Esophagus squamous epithelium (tissue), 5 donors: ENCODE measurements around the gene IL2RG. TPM values are rescaled to one million over a fixed set of nuclear protein-coding genes. Genes with fewer than 3 reads are reported as not detected.

Experiments
- DNase-seq: peaks from one replicate; lab custom pipeline; 2025; lab: John Stamatoyannopoulos, UW
- H3K27ac ChIP-seq, 4 donors: fragments of 200-600 bp; sonication (generic); one replicate each; pipeline ENCODE4 v1.5.1; 2016 to 2019; ENCODE audit warnings: mild to moderate bottlenecking in 1 of 4
- H3K27me3 ChIP-seq, 4 donors: fragments of 200-600 bp; sonication (generic); 1 replicate in 3 of 4; 2 replicates in 1 of 4; pipeline versions ENCODE4 v1.5.1 to v1.6.0; 2017 to 2021; ENCODE audit warnings: antibody characterized with exemption in 1 of 4
- H3K36me3 ChIP-seq, 3 donors: fragments of 200-600 bp; sonication (generic); one replicate each; pipeline ENCODE4 v1.5.1; 2016 to 2019
- H3K4me1 ChIP-seq, 3 donors: fragments of 200-600 bp; sonication (generic); one replicate each; pipeline ENCODE4 v1.5.1; 2017 to 2019
- H3K4me3 ChIP-seq, 4 donors: fragments of 200-600 bp; sonication (generic); 1 replicate in 3 of 4; 2 replicates in 1 of 4; pipeline ENCODE4 v1.5.1; 2016 to 2019; ENCODE audit warnings: mild to moderate bottlenecking in 2 of 4, moderate library complexity in 1 of 4
- H3K9me3 ChIP-seq, 3 donors: fragments of 200-600 bp; sonication (generic); one replicate each; pipeline ENCODE4 v1.5.1; 2016 to 2019
- POLR2A ChIP-seq, 4 donors: fragments of 450-650 bp; IDR thresholded peaks; one replicate each; pipeline ENCODE4 v1.6.1; 2017; ENCODE audit warnings: antibody characterized with exemption in 4 of 4, mild to moderate bottlenecking in 4 of 4, moderate library complexity in 3 of 4
- WGBS, 2 donors: methylation state at CpG; one replicate each; pipeline ENCODE4 v1.1.5; 2018; 5-methylcytosine and 5-hydroxymethylcytosine counted together
- intact Hi-C: fragments of 100-400 bp; cut with DNase I; formaldehyde crosslinking; loops from one replicate; pipeline ENCODE4 v1.15.0; 2022
- total RNA-seq, 4 donors: library from RNA; depleted of rRNA; stranded (reverse); fragments of >200 nt; gene quantifications; one replicate each; pipeline ENCODE4 v1.1.0, GENCODE V29; 2016
- TF ChIP-seq, protein P1 (sequence below), 6 experiments: fragments of 450-650 bp in 4 of 6; fragments of 200-600 bp in 2 of 6; sonication (generic) in 2 of 6; IDR thresholded peaks; one replicate each; pipeline ENCODE4 v1.5.1; 2016 to 2019; ENCODE audit warnings: antibody characterized with exemption in 6 of 6, mild to moderate bottlenecking in 4 of 6, moderate library complexity in 4 of 6
- donor health status: DM: yes; HTN: yes; CAD: no.

Gene IL2RG
- total RNA-seq, 4 donors from 2014 or later = 4.3 to 15.5 (median 8.8) TPM

DNA sequence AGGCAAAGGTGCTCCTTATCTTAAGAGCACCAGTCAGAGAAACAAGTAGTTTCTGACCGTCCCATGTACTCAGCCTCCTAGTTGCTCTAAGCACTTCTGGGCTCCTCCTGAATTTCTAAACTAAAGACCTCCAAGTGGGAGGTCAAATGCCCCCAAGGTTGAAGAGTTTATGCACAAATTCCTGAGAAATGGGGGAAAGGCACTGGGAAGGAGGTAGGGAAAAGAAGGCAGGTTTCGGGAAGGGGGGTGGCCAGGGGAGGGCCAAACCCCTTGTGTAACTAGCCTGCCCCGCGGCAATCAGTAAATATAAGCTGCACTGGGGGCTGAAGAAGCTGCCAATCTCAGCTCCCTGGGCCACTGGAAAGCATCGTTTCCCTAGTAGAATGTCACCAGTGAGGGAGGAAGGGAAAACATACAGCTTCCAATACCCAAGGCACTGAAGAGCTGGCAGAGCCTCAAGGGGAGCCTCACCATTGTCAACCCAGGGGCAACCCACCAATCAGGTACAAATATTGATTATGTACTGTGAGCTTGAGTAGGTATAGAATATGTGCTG lies 12.3 kb downstream of the IL2RG start:
- Histone ChIP-seq H3K27me3 (no peaks in the 10 kb centered on the region), H3K9me3 (no peaks in the 10 kb centered on the region), H3K4me3 (no peak overlapping the region), H3K36me3 (no peaks in the 10 kb centered on the region), H3K4me1 (peaks cover 6 to 42% (median 11%) of the 10 kb centered on the region in 3 donors), H3K27ac (no peak overlapping the region)
- no peak for DNase-seq
- intact Hi-C loops = no loop called here
- no peak for TF ChIP-seq POLR2A (IDR thresholded peaks at IDR 0.05)
- WGBS, 2 donors = 58% methylated on average over 5 of the region's 5 CpGs; no CpG with 5 or more reads in 1 of the 2 donors

DNA sequence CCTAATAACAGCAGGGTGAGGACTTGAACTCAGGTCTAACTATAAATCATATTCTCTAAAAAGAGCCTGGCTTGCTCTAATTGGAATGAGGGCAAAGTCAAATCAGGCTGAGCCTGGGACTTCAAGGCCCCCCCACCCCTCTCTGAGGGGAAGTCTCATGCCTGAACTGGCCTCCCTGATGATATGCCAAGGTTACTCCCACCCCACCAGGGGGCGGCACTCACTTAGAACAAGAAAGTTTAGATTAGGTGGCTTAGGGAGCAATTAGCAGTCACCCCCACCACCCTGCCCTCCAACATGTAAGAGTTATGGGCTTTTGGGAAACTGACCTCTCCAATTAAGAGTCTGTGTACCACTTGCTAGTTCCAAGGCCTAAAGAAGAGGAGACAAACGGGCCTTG lies 13.1 kb downstream of the IL2RG start:
- H3K27me3 ChIP-seq = no peaks in the 10 kb centered on the region
- 0 to 17% methylated on average over 1 to 2 of the region's 2 CpGs for WGBS, 2 donors
- intact Hi-C loops = no loop called here

DNA sequence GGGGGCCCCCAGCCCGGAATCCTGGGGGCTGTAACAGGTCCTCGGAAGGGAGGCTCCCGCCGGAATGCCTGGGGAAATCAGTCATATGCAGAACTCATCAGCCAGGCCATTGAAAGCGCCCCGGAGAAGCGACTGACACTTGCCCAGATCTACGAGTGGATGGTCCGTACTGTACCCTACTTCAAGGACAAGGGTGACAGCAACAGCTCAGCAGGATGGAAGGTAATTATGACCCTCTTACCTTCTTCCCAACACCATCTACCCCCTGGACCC lies 14.7 kb downstream of the IL2RG start:
- intact Hi-C loops = no loop called here
- Histone ChIP-seq H3K27me3 (no peaks in the 10 kb centered on the region), H3K27ac (peak overlapping the region in 3 of 4 donors; percentile 84 to 86 (median 85)), H3K9me3 (no peaks in the 10 kb centered on the region), H3K4me3 (peak overlapping the region; percentile 40 to 72 (median 59)), H3K4me1 (peaks cover 3 to 28% (median 6%) of the 10 kb centered on the region in 3 donors), H3K36me3 (no peaks in the 10 kb centered on the region)
- WGBS, 2 donors = 40% methylated on average over 2 of the region's 9 CpGs; no CpG with 5 or more reads in 1 of the 2 donors
- no peak for DNase-seq
- TF ChIP-seq, protein P1, sequence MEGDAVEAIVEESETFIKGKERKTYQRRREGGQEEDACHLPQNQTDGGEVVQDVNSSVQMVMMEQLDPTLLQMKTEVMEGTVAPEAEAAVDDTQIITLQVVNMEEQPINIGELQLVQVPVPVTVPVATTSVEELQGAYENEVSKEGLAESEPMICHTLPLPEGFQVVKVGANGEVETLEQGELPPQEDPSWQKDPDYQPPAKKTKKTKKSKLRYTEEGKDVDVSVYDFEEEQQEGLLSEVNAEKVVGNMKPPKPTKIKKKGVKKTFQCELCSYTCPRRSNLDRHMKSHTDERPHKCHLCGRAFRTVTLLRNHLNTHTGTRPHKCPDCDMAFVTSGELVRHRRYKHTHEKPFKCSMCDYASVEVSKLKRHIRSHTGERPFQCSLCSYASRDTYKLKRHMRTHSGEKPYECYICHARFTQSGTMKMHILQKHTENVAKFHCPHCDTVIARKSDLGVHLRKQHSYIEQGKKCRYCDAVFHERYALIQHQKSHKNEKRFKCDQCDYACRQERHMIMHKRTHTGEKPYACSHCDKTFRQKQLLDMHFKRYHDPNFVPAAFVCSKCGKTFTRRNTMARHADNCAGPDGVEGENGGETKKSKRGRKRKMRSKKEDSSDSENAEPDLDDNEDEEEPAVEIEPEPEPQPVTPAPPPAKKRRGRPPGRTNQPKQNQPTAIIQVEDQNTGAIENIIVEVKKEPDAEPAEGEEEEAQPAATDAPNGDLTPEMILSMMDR (IDR thresholded peaks at IDR 0.05) = no peak
- TF ChIP-seq POLR2A (IDR thresholded peaks at IDR 0.05) = no peak

More for the DNA sequence above, 13.1 kb downstream of the IL2RG start:
- H3K36me3 ChIP-seq = no peaks in the 10 kb centered on the region
- H3K27ac ChIP-seq = no peak overlapping the region
- TF ChIP-seq POLR2A (IDR thresholded peaks at IDR 0.05) = no peak
- TF ChIP-seq, protein P1 (IDR thresholded peaks at IDR 0.05) = peak in 5 of 6 experiments; percentile 30 to 47 (median 39)
- no peak overlapping the region for H3K4me3 ChIP-seq
- H3K4me1 ChIP-seq = peaks cover 6 to 35% (median 10%) of the 10 kb centered on the region in 3 donors
- no peaks in the 10 kb centered on the region for H3K9me3 ChIP-seq
- peak; percentile 4 for DNase-seq

DNA sequence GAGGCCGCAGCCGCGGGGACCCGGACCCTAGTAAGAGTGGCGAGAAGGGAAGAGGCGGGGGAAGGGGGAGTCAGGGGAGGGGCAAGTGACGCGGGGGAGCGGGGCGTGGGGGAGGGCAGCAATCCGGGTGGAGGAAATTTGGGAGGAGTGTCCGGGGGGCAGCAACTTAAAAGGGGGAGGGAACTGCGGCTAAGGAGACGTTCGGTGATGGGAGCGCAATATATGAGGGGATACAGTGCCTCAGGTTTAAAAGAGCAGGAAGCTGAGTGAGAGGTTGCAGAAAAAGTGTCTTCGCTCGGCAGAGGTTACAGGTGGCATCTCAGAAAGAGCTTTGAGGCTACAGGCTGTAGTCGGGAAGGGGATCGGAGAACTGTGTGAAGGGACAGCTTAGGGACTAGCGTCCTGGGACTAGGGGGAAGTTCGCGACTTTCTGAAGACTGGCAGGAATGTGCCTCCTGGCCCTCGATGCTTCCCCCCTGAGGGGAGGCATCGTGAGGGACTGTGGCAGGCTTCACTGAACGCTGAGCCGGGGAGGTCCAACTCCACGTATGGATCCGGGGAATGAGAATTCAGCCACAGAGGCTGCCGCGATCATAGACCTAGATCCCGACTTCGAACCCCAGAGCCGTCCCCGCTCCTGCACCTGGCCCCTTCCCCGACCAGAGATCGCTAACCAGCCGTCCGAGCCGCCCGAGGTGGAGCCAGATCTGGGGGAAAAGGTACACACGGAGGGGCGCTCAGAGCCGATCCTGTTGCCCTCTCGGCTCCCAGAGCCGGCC lies 15.2 kb downstream of the IL2RG start:
- Histone ChIP-seq H3K4me3 (peak overlapping the region; percentile 40 to 72 (median 59)), H3K9me3 (no peaks in the 10 kb centered on the region), H3K27ac (peak overlapping the region; percentile 76 to 86 (median 84)), H3K36me3 (no peaks in the 10 kb centered on the region), H3K4me1 (peaks cover 3 to 28% (median 6%) of the 10 kb centered on the region in 3 donors), H3K27me3 (no peaks in the 10 kb centered on the region)
- DNase-seq = no peak
- intact Hi-C loops = no loop called here
- peak in 1 of 4 donors; percentile 10 for TF ChIP-seq POLR2A (IDR thresholded peaks at IDR 0.05)
- TF ChIP-seq, protein P1 (IDR thresholded peaks at IDR 0.05) = no peak
- WGBS, 2 donors = 0 to 36% methylated on average over 6 to 21 of the region's 46 CpGs

DNA sequence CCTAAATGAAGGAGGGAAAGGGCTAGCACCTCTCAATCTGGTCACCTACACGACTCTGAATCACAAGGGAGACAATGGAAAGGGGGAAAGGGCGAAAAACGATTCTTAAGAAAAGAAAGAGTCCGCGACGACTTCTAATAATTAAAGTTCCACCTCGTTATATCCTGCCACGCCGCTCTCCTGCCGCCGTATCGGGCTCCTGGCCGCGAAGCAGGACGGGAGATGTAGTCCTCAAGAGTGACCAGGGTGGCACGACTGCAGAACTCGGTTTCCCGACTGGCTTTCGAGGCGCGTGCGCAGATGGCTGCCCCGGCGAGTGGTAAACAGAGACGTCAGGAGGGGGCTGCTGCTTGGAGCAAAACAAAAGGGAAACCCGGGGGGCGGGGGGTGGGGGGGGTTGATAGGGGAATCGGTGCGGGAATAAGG lies 15.8 kb downstream of the IL2RG start, which contains the start of gene FOXO4:
FOXO4 (plus strand) TSS at position 297 of the 426 bp plus-strand sequence. CDS start 678 bp downstream, outside the sequence.
- no peaks in the 10 kb centered on the region for H3K27me3 ChIP-seq
- H3K27ac ChIP-seq = peak within 1 kb of the TSS; percentile 76 to 86 (median 84)
- TF ChIP-seq POLR2A (IDR thresholded peaks at IDR 0.05) = peak in 1 of 4 donors; percentile 19
- TF ChIP-seq, protein P1 (IDR thresholded peaks at IDR 0.05) = no peak
- H3K9me3 ChIP-seq = no peaks in the 10 kb centered on the region
- peaks cover 3 to 28% (median 6%) of the 10 kb centered on the region in 3 donors for H3K4me1 ChIP-seq
- intact Hi-C loops = no loop called here
- H3K4me3 ChIP-seq = peak within 1 kb of the TSS; percentile 40 to 72 (median 59)
- H3K36me3 ChIP-seq = no peaks in the 10 kb centered on the region
- WGBS, 2 donors = 15% methylated on average over 27 of the region's 29 CpGs; no CpG with 5 or more reads in 1 of the 2 donors
- DNase-seq = peak; percentile 17
